ENCODE measurements around the gene LASP1. TPM values are rescaled to one million over a fixed set of nuclear protein-coding genes. Genes with fewer than 3 reads are reported as not detected.
A peak's percentile ranks its signal among the peaks of the same experiment; 100 is the strongest.
"Not testable (repeated sequence)": the region's sequence is repeated elsewhere in the genome, so short reads cannot be mapped to it uniquely, and the experiment has no call there.

The LASP1 gene
- total and polyA plus RNA-seq, 2 donors (not counting 3 experiments of a cell fraction or from before 2014, with no cell fraction given): 214 to 242 TPM

GRCh38 chr17:38855101-38855714 lies 14.7 kb upstream of the LASP1 start:
- DNase-seq (ENCODE audit: low read depth, low spot score); H3K4me2 ChIP-seq (ENCODE audit: insufficient read depth, low read length); BruUV-seq (replicated peaks); H3K27ac ChIP-seq (ENCODE audit: insufficient read depth, low read depth, low read length); FAIRE-seq; H3K4me3 ChIP-seq (replicated peaks in 1 of 3; ENCODE audit: insufficient read depth in 1 of 3, low read depth in 1 of 3, low read length in 3 of 3); dilution Hi-C loops (cut with MboI; ENCODE audit: extremely low pct_ligation_motif_present, low sequenced_read_pairs); H3K27me3 ChIP-seq (ENCODE audit: control insufficient read depth in 2 of 2, insufficient read depth in 2 of 2, low read length in 2 of 2); H4K20me1 ChIP-seq (replicated peaks; ENCODE audit: control insufficient read depth, extremely low read depth, insufficient read depth, low read length); H3K9ac ChIP-seq (replicated peaks; ENCODE audit: extremely low read depth, insufficient read depth, low read length); intact Hi-C loops (cut with micrococcal nuclease); H3K9me3 ChIP-seq (replicated peaks; ENCODE audit: control insufficient read depth, insufficient read depth, low read length); H3K9me1 ChIP-seq (replicated peaks; ENCODE audit: control insufficient read depth, extremely low read depth, insufficient read depth, low read length): not testable (repeated sequence)
- H3K79me2 ChIP-seq (ENCODE audit: control insufficient read depth, insufficient read depth, low read length): peaks cover 33% of the 10 kb centered on the region
- ChIA-PET CTCF (interaction anchor here (2.6 kb wide), 1 partner anchor 13 kb away, joined by 20 read pairs; the partner anchor contains the start of gene LASP1), POLR2A (interaction anchor here (0.5 to 3.0 kb wide), 4 partner anchors 13 to 1097 kb away, joined by 3 to 28 read pairs (median 3); partner anchors contain the start of gene LASP1)
- H3K36me3 ChIP-seq (ENCODE audit: control insufficient read depth in 2 of 2, extremely low read depth in 1 of 2, insufficient read depth in 2 of 2, low read length in 2 of 2): peaks cover 9 to 14% of the 10 kb centered on the region in 2 experiments
- H3K4me1 ChIP-seq (ENCODE audit: control insufficient read depth, extremely low read depth, insufficient read depth, low read length): peaks cover 17% of the 10 kb centered on the region
- H2AFZ ChIP-seq (ENCODE audit: low read depth, low read length): peak overlapping the region; percentile 25

GRCh38 chr17:38857271-38857670 lies 12.6 kb upstream of the LASP1 start:
- POLR2A ChIA-PET: no interaction called here
- no peaks in the 10 kb centered on the region for H3K4me1 ChIP-seq (ENCODE audit: control insufficient read depth, extremely low read depth, insufficient read depth, low read length)
- no peak overlapping the region for H3K4me3 ChIP-seq (replicated peaks in 1 of 3; ENCODE audit: insufficient read depth in 1 of 3, low read depth in 1 of 3, low read length in 3 of 3)
- no peaks in the 10 kb centered on the region for H3K9me3 ChIP-seq (replicated peaks; ENCODE audit: control insufficient read depth, insufficient read depth, low read length)
- H3K27ac ChIP-seq (ENCODE audit: insufficient read depth, low read depth, low read length): no peak overlapping the region
- dilution Hi-C loops (cut with MboI; ENCODE audit: extremely low pct_ligation_motif_present, low sequenced_read_pairs): no loop called here
- intact Hi-C loops (cut with micrococcal nuclease): no loop called here
- no peak overlapping the region for H3K4me2 ChIP-seq (ENCODE audit: insufficient read depth, low read length)
- TF ChIP-seq GATA2 (IDR thresholded peaks at IDR 0.05; ENCODE audit: insufficient read depth, insufficient read length, low read depth, low read length): no peak
- TF ChIP-seq CTCF (IDR thresholded peaks at IDR 0.05; ENCODE audit: extremely low read depth in 1 of 2, insufficient read depth in 1 of 2, low read depth in 1 of 2, low read length in 2 of 2): no peak
- CTCF ChIA-PET: no interaction called here
- H4K20me1 ChIP-seq (replicated peaks; ENCODE audit: control insufficient read depth, extremely low read depth, insufficient read depth, low read length): no peaks in the 10 kb centered on the region
- no peaks in the 10 kb centered on the region for H3K9me1 ChIP-seq (replicated peaks; ENCODE audit: control insufficient read depth, extremely low read depth, insufficient read depth, low read length)
- no peak overlapping the region for H3K9ac ChIP-seq (replicated peaks; ENCODE audit: extremely low read depth, insufficient read depth, low read length)
- DNase-seq (ENCODE audit: low read depth, low spot score) (no peak), FAIRE-seq (no peak)
- no peak overlapping the region for H2AFZ ChIP-seq (ENCODE audit: low read depth, low read length)
- no peaks in the 10 kb centered on the region for H3K27me3 ChIP-seq (ENCODE audit: control insufficient read depth in 2 of 2, insufficient read depth in 2 of 2, low read length in 2 of 2)
- H3K36me3 ChIP-seq (ENCODE audit: control insufficient read depth in 2 of 2, extremely low read depth in 1 of 2, insufficient read depth in 2 of 2, low read length in 2 of 2): no peaks in the 10 kb centered on the region
- no TSS peak for BruUV-seq (replicated peaks)
- H3K79me2 ChIP-seq (ENCODE audit: control insufficient read depth, insufficient read depth, low read length): peaks cover 12% of the 10 kb centered on the region
